Loucy (cell line): ENCODE results near the gene ATP9A.
"Not testable (repeated sequence)": the region's sequence is repeated elsewhere in the genome, so short reads cannot be mapped to it uniquely, and the experiment has no call there.

Experiments
- H2AFZ ChIP-seq: fragments of 200-600 bp; sonication (generic); 2 replicates; pipeline ENCODE4 v1.6.0; 2016; ENCODE audit warnings: antibody characterized with exemption, mild to moderate bottlenecking, low read length, moderate library complexity
- H3F3A ChIP-seq: fragments of 200-600 bp; 2 replicates; pipeline ENCODE4 v1.6.0; 2016; ENCODE audit warnings: antibody characterized with exemption, low read depth, mild to moderate bottlenecking
- H3K27me3 ChIP-seq: fragments of 200-600 bp; sonication (generic); 2 replicates; pipeline ENCODE4 v1.6.1; 2014; ENCODE audit warnings: low read length, mild to moderate bottlenecking; ENCODE audit not compliant: insufficient read depth, poor library complexity, severe bottlenecking
- H3K36me3 ChIP-seq: fragments of 200-600 bp; sonication (generic); 2 replicates; pipeline ENCODE4 v1.6.1; 2016; ENCODE audit warnings: low read length; ENCODE audit not compliant: insufficient read depth
- H3K4me1 ChIP-seq: fragments of 200-600 bp; sonication (generic); 2 replicates; pipeline ENCODE4 v1.5.1; 2014; ENCODE audit warnings: low read length, mild to moderate bottlenecking; ENCODE audit not compliant: insufficient read depth, poor library complexity, severe bottlenecking
- H3K4me2 ChIP-seq: fragments of 200-600 bp; sonication (generic); 2 replicates; pipeline ENCODE4 v1.6.0; 2014; ENCODE audit warnings: antibody characterized with exemption, low read length, low read depth, mild to moderate bottlenecking; ENCODE audit not compliant: poor library complexity, severe bottlenecking
- H3K4me3 ChIP-seq: fragments of 200-600 bp; sonication (generic); 2 replicates; pipeline ENCODE4 v1.5.1; 2014; ENCODE audit warnings: low read length, mild to moderate bottlenecking, mixed read lengths; ENCODE audit not compliant: poor library complexity, severe bottlenecking
- H3K79me2 ChIP-seq: fragments of 200-600 bp; sonication (generic); 2 replicates; pipeline ENCODE4 v1.6.1; 2014; ENCODE audit warnings: low read length; ENCODE audit not compliant: insufficient read depth
- H3K9ac ChIP-seq: fragments of 200-600 bp; sonication (generic); 2 replicates; pipeline ENCODE4 v1.6.0; 2014; ENCODE audit warnings: mild to moderate bottlenecking, low read depth, low read length, moderate library complexity; ENCODE audit not compliant: poor library complexity, severe bottlenecking
- H3K9me2 ChIP-seq: fragments of 200-600 bp; sonication (generic); replicated peaks from 2 replicates; pipeline ENCODE4 v1.6.1; 2016; ENCODE audit warnings: low read depth, low read length, mixed read lengths
- H3K9me3 ChIP-seq: fragments of 200-600 bp; sonication (generic); 2 replicates; pipeline ENCODE4 v1.6.1; 2014; ENCODE audit warnings: mild to moderate bottlenecking, antibody characterized with exemption, low read length, low read depth; ENCODE audit not compliant: insufficient read depth
- H4K20me1 ChIP-seq: fragments of 200-600 bp; sonication (generic); 2 replicates; pipeline ENCODE4 v1.6.0; 2014; ENCODE audit warnings: antibody characterized with exemption, low read length, mild to moderate bottlenecking; ENCODE audit not compliant: insufficient read depth, poor library complexity, severe bottlenecking
- EZH2phosphoT487 ChIP-seq: fragments of 200-600 bp; IDR thresholded peaks from 2 replicates; pipeline ENCODE4 v1.6.1; 2018; ENCODE audit warnings: antibody characterized with exemption, mild to moderate bottlenecking, moderate library complexity, borderline replicate concordance
- TF ChIP-seq, protein P1 (sequence below): fragments of 200-600 bp; sonication (generic); conservative IDR thresholded peaks from 2 replicates; pipeline ENCODE4 v1.5.1; 2014; ENCODE audit warnings: mild to moderate bottlenecking, antibody characterized with exemption, low read length

ATP9A gene

DNA sequence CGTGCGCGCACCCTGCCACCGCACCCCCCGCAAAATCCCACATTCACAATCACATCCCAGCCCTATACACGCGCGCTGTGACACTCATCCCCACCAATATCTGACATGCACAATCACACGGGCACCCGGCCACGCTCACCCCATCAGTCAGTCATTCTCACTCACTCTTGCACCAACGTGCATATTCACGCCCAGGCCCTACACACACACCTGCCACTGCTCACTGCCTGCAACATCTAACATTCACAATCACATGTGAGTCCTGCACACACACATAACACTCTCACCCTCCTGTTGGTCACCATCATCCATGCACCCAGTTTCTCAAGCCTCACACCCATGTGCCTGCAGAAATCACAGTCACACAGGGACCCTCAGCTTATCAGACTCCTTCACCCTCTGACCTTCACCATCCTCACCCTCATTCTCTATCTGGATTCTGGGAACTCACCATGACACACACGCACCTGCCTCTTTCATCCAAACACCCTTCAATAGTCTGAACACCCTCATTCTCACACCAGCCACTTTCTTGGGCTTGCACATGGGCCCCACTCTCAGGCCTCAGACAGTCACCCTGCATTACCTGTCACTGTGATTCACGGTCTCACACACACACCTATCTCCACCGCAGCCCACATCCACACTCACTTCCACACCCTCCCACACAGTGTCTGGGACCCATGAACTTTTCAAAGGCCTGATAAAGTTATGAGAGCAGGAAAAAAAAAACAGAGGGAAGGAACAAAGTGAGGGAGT, 748 bp upstream of the ATP9A start:
- Histone ChIP-seq H3K4me1 (no peaks in the 10 kb centered on the region), H3K27me3 (no peaks in the 10 kb centered on the region), H3K9me3 (no peaks in the 10 kb centered on the region), H2AFZ (no peak overlapping the region), H3K79me2 (no peaks in the 10 kb centered on the region), H3K4me2 (no peak overlapping the region), H3K4me3 (no peak overlapping the region), H3K36me3 (no peaks in the 10 kb centered on the region), H3K9ac (no peak overlapping the region), H3K9me2 (no peaks in the 10 kb centered on the region), H4K20me1 (no peaks in the 10 kb centered on the region), H3F3A (no peaks in the 10 kb centered on the region)
- TF ChIP-seq EZH2phosphoT487, result no peak
- TF ChIP-seq, protein P1, sequence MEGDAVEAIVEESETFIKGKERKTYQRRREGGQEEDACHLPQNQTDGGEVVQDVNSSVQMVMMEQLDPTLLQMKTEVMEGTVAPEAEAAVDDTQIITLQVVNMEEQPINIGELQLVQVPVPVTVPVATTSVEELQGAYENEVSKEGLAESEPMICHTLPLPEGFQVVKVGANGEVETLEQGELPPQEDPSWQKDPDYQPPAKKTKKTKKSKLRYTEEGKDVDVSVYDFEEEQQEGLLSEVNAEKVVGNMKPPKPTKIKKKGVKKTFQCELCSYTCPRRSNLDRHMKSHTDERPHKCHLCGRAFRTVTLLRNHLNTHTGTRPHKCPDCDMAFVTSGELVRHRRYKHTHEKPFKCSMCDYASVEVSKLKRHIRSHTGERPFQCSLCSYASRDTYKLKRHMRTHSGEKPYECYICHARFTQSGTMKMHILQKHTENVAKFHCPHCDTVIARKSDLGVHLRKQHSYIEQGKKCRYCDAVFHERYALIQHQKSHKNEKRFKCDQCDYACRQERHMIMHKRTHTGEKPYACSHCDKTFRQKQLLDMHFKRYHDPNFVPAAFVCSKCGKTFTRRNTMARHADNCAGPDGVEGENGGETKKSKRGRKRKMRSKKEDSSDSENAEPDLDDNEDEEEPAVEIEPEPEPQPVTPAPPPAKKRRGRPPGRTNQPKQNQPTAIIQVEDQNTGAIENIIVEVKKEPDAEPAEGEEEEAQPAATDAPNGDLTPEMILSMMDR, result no peak

DNA sequence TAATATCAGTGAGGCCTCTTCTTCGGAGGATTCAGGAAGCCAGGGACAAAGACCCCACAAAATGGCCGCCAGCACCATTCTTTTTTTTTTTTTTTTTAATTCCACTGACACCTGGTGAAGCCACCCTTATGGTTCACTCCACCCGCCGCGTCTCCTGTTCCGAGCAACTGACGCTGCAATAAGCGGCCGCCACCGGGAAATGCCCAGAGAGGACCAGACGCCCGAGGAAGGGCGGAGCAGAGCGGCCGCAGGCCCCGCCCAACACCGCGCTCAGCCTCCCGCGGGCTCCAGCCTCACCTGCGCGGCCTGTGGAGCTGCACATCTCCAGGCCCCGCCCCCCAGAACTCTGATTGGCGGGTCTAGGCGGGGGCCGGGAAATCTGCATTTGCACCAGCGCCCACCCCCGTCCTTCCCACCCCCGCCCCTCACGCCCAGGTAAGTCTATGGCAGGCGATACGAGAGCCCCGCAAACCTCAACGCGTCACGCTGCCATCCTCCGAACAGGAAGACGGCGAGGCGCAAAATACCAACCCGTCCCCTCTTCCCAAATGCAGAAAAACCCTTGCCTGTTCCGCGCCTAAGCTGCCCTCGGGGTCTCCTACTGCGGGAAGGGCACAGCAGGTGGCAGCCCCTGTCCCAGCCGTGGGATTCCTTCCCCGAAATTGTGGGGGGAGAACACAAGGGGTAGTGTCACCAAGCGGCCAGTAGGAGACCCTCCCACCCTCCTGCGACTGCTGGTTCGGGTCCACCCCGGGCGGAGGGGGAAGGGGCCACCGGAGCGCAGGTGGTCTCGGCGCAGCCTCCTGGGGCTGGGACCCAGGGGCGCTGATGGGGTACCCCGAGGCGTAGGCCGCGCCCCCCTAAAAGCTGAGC, 960 bp downstream of the ATP9A start:
- no peak overlapping the region for H3K4me3 ChIP-seq
- TF ChIP-seq, protein P1, result no peak
- TF ChIP-seq EZH2phosphoT487, result no peak
- no peaks in the 10 kb centered on the region for H3F3A ChIP-seq
- H3K79me2 ChIP-seq, result no peaks in the 10 kb centered on the region
- H3K36me3 ChIP-seq, result no peaks in the 10 kb centered on the region
- H3K4me2 ChIP-seq, result no peak overlapping the region
- no peaks in the 10 kb centered on the region for H3K4me1 ChIP-seq
- H4K20me1 ChIP-seq, result no peaks in the 10 kb centered on the region
- no peaks in the 10 kb centered on the region for H3K27me3 ChIP-seq
- no peak overlapping the region for H3K9ac ChIP-seq
- no peaks in the 10 kb centered on the region for H3K9me2 ChIP-seq
- H2AFZ ChIP-seq, result no peak overlapping the region
- H3K9me3 ChIP-seq, result no peaks in the 10 kb centered on the region

DNA sequence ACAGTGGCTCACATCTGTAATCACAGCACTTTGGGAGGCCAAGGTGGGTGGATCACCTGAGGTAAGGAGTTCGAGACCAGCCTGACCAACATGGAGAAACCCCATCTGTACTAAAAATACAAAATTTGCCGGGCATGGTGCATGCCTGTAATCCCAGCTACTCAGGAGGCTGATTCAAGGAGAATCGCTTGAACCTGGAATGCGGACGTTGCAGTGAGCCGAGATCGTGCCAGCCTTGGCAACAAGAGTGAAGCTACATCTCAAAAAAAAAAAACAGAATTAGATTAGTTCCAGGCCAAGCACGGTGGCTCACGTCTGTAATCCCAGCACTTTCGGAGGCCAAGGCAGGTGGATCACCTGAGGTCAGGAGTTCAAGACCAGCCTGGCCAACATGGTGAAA, 2.8 kb downstream of the ATP9A start:
- not testable (repeated sequence) for H3F3A ChIP-seq, H4K20me1 ChIP-seq, H3K4me2 ChIP-seq, H3K79me2 ChIP-seq, H3K27me3 ChIP-seq, H3K36me3 ChIP-seq, H3K9me3 ChIP-seq, H3K9ac ChIP-seq, H3K4me1 ChIP-seq, H3K4me3 ChIP-seq, H2AFZ ChIP-seq, H3K9me2 ChIP-seq
